Mucosa of stomach (tissue), 1 donor: ENCODE results near the gene ANXA5.
"Not testable (repeated sequence)": the region's sequence is repeated elsewhere in the genome, so short reads cannot be mapped to it uniquely, and the experiment has no call there.

Experiments
- H3K27me3 ChIP-seq: one replicate; pipeline ENCODE4 v1.7.0; 2013; ENCODE audit warnings: mild to moderate bottlenecking, low read length; ENCODE audit not compliant: control insufficient read depth, insufficient read depth
- H3K36me3 ChIP-seq: one replicate; pipeline ENCODE4 v1.7.0; 2013; ENCODE audit warnings: low read length; ENCODE audit not compliant: control insufficient read depth, insufficient read depth
- H3K4me1 ChIP-seq: one replicate; pipeline ENCODE4 v1.7.0; 2013; ENCODE audit warnings: mild to moderate bottlenecking, low read length; ENCODE audit not compliant: control insufficient read depth, insufficient read depth
- H3K4me3 ChIP-seq: one replicate; pipeline ENCODE4 v1.7.0; 2013; ENCODE audit warnings: low read length
- H3K9ac ChIP-seq: one replicate; pipeline ENCODE4 v1.7.0; 2013; ENCODE audit warnings: mild to moderate bottlenecking, low read length, moderate library complexity
- H3K9me3 ChIP-seq: one replicate; pipeline ENCODE4 v1.7.0; 2013; ENCODE audit warnings: mild to moderate bottlenecking, low read length, moderate library complexity; ENCODE audit not compliant: control insufficient read depth
- donor health status: Pancreatic carcinoma.

The ANXA5 gene

DNA sequence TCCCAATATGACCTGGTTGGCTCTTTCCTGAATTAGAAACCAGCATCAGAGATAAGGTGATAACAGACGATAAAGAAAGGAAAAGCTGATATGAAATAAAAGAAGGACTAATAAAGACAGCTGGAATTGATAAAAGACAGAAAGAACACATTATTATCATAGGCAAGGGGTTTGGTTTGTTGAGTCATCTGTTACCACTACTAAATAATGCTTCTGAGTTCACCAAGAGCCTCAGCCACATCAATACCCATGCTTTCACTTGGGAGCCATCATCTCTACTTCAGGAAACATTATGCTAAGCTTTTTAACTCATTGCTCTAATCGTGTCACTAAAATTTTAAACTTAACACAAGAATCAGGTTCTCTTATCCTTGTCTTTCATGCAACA, 27.6 kb downstream of the ANXA5 start:
- H3K36me3 ChIP-seq: no peaks in the 10 kb centered on the region
- no peak overlapping the region for H3K9ac ChIP-seq

DNA sequence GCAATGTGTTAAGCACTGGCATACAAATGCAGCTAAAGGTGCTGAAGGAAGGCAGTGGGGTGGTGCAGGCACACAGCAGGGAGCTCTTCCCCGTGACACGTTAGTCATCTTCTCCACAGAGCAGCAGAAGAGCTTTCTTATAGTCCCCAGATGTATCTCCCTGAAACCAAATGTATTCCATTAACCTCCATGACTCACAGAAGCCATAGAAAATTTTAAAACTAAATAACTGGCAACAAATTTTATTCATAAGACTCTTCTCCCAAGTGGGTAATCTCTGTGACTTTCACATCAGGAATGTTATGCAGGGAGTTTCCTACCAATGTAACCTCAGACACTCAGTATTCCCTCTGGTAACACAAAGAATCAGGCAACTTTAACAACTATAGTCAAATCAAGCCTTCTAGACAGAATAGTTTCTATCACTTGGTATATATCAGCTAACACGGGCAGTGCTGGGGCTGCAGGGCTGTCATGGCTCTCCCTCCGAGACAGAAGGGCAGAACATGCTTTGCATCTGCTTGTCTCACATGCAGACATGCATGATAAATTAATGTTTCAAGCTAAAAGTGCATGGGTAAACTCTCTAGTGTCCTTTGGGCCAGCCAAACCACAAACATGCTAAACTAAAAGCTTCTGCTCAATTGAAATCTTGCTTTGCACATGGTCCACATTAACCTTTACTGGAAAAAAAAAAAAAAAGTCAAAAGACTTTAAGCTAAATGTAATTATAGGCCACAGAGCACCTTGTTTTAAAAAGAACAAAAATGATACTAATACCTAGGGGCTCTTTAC, 28.2 kb downstream of the ANXA5 start:
- Histone ChIP-seq H3K4me3 (no peak overlapping the region), H3K9ac (no peak overlapping the region), H3K36me3 (no peaks in the 10 kb centered on the region)

More for the DNA sequence above, 27.6 kb downstream of the ANXA5 start:
- Histone ChIP-seq H3K27me3 (no peaks in the 10 kb centered on the region), H3K4me3 (no peak overlapping the region), H3K4me1 (no peaks in the 10 kb centered on the region), H3K9me3 (no peaks in the 10 kb centered on the region)

GRCh38 chr4:121666091-121666679, 30.6 kb downstream of the ANXA5 start:
- Histone ChIP-seq H3K27me3 (no peaks in the 10 kb centered on the region), H3K9me3 (no peaks in the 10 kb centered on the region), H3K36me3 (no peaks in the 10 kb centered on the region)

More for the DNA sequence above, 28.2 kb downstream of the ANXA5 start:
- H3K4me1 ChIP-seq: no peaks in the 10 kb centered on the region
- no peaks in the 10 kb centered on the region for H3K27me3 ChIP-seq
- no peaks in the 10 kb centered on the region for H3K9me3 ChIP-seq

GRCh38 chr4:121665371-121665770, 31.4 kb downstream of the ANXA5 start:
- H3K4me3 ChIP-seq: no peak overlapping the region
- H3K9me3 ChIP-seq: no peaks in the 10 kb centered on the region
- no peaks in the 10 kb centered on the region for H3K4me1 ChIP-seq
- no peaks in the 10 kb centered on the region for H3K27me3 ChIP-seq
- H3K36me3 ChIP-seq: no peaks in the 10 kb centered on the region
- H3K9ac ChIP-seq: no peak overlapping the region

More at GRCh38 chr4:121666091-121666679, 30.6 kb downstream of the ANXA5 start:
- H3K9ac ChIP-seq: no peak overlapping the region
- H3K4me3 ChIP-seq: no peak overlapping the region
- H3K4me1 ChIP-seq: no peaks in the 10 kb centered on the region

DNA sequence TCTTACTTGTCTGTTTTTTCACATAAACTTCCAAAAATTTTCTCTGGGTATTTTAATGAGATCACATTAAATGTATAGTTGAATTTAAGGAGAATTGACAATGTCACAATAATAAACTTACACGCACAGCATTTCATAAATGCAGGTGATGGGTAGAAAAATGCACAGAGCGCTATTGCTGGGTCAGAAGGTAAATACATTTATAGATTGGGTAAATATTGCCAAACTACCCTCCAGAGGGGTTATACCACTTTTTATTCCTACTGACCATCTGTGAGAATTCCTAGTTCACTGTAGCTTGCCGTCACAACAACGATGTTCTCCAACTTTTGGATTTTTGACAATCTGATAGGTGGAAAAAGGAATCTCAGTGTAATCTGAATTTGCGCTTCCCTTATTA, 34.6 kb downstream of the ANXA5 start:
- Histone ChIP-seq H3K9ac (no peak overlapping the region), H3K4me3 (no peak overlapping the region), H3K27me3 (no peaks in the 10 kb centered on the region), H3K9me3 (no peaks in the 10 kb centered on the region), H3K36me3 (no peaks in the 10 kb centered on the region), H3K4me1 (no peaks in the 10 kb centered on the region)

- H3K4me3 ChIP-seq, H3K9me3 ChIP-seq, H3K4me1 ChIP-seq, H3K9ac ChIP-seq, H3K36me3 ChIP-seq, H3K27me3 ChIP-seq: not testable (repeated sequence)
These were observed 36.4 kb downstream of the ANXA5 start for GRCh38 chr4:121660175-121660933.

- Histone ChIP-seq H3K9me3 (no peaks in the 10 kb centered on the region), H3K4me1 (no peaks in the 10 kb centered on the region), H3K36me3 (no peaks in the 10 kb centered on the region), H3K27me3 (no peaks in the 10 kb centered on the region), H3K9ac (no peak overlapping the region), H3K4me3 (no peak overlapping the region)
These were observed 38.7 kb downstream of the ANXA5 start for GRCh38 chr4:121658125-121658524.

- no peaks in the 10 kb centered on the region for H3K36me3 ChIP-seq
- no peak overlapping the region for H3K9ac ChIP-seq
- H3K9me3 ChIP-seq: no peaks in the 10 kb centered on the region
- no peaks in the 10 kb centered on the region for H3K4me1 ChIP-seq
- H3K27me3 ChIP-seq: no peaks in the 10 kb centered on the region
- H3K4me3 ChIP-seq: no peak overlapping the region
These were observed 40.5 kb downstream of the ANXA5 start for GRCh38 chr4:121656269-121656641.

DNA sequence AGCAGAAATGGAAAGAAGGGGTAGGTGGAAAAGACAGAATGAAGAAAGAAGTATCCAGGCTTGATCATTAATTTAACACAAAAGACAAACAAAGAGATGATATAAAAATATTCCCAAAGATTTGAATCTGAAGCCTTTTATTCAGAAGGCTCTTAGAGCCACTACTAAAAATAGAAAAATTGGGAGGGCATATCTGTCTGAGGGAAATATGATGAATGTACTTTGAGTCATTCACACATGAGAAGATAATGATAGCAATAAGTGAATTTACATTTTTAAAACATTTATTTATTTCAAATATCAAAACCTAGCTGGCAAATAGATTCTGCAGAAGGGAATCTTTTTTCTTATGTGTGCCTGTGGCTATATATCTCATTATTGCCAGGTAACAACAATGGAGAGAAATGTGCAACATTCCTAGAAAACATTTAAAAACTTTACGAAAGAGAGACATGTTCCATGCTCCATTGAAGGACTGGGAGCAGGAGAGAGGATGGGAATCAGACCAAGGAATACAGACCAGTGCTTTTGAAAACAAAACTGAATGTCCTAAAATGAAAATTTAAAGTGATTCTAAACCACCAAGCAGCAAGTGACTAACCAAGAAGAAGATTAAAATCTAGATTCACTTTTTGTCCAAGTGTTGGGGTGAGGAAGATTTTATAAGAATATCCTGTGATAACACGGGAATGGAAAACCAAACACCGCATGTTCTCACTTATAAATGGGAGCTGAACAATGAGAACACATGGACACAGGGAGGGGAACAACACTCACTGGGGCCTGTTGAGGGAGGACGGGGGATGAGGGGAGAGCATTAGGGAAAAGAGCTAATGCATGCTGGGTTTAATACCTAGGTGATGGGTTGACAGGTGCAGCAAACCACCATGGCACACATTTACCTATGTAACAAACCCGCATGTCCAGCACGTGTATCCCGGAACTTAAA, 41.2 kb downstream of the ANXA5 start:
- no peaks in the 10 kb centered on the region for H3K36me3 ChIP-seq
- no peaks in the 10 kb centered on the region for H3K27me3 ChIP-seq
- no peak overlapping the region for H3K9ac ChIP-seq
- H3K4me1 ChIP-seq: no peaks in the 10 kb centered on the region
- no peak overlapping the region for H3K4me3 ChIP-seq
- H3K9me3 ChIP-seq: no peaks in the 10 kb centered on the region

GRCh38 chr4:121654738-121655137, 42.0 kb downstream of the ANXA5 start:
- H3K9me3 ChIP-seq: no peaks in the 10 kb centered on the region
- H3K27me3 ChIP-seq: no peaks in the 10 kb centered on the region
- H3K9ac ChIP-seq: no peak overlapping the region
- no peaks in the 10 kb centered on the region for H3K36me3 ChIP-seq
- H3K4me3 ChIP-seq: no peak overlapping the region
- no peaks in the 10 kb centered on the region for H3K4me1 ChIP-seq

DNA sequence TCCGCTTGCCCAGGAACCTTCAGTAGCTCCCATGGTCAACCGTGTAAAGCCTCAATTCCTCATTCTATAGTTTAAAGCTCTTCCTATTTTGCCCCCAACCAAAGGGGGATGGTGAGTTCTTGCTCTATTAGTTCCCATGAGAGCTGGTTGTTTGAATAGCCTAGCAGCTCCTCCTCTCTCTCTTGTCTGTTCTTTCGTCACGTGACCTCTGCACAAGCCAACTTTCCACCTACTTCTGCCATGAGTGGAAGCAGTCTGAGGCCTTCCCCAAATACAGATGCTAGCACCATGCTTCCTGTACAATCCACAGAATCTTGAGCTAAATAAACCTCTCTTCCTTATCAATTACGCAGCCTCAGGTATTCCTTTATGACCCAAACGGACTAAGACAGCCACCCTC, 42.8 kb downstream of the ANXA5 start:
- H3K36me3 ChIP-seq: no peaks in the 10 kb centered on the region
- no peaks in the 10 kb centered on the region for H3K4me1 ChIP-seq
- H3K4me3 ChIP-seq: no peak overlapping the region
- no peaks in the 10 kb centered on the region for H3K9me3 ChIP-seq
- no peak overlapping the region for H3K9ac ChIP-seq
- H3K27me3 ChIP-seq: no peaks in the 10 kb centered on the region
